A549 (cell line): ENCODE data around the gene CRYBA1. TPM values are rescaled to one million over a fixed set of nuclear protein-coding genes. Genes with fewer than 3 reads are reported as not detected.

Experiments used
- ATAC-seq, 2 experiments: fragments of 200-7000 bp in 1 of 2; fragments of >200 bp in 1 of 2; cut with Nextera tagmentation in 1 of 2; cut with Tn5 transposase in 1 of 2; 3 replicates each; pipeline versions ENCODE4 v1.8.0 to v1.9.1; 2018 to 2020; ENCODE audit warnings: mild to moderate bottlenecking in 1 of 2, moderate library complexity in 1 of 2
- CTCF ChIA-PET: fragments of 300-600 bp; sonication (Branson Sonifier 250); formaldehyde crosslinking; extraction: SDS; loops from one replicate; lab custom pipeline; 2021; ENCODE audit warnings: antibody characterized with exemption, inconsistent platforms; lab: Yijun Ruan, JAX
- POLR2A ChIA-PET: fragments of 350-600 bp; formaldehyde crosslinking; extraction: SDS; loops from one replicate; lab custom pipeline; 2021; ENCODE audit warnings: antibody characterized with exemption, inconsistent platforms; lab: Yijun Ruan, JAX
- DNase-seq, 2 experiments: peaks; one replicate each; pipeline versions ENCODE4 v3.0.0 to v3.0.0-alpha.2; 2011 to 2016; ENCODE audit warnings: low read depth in 1 of 2, low spot score in 1 of 2
- FAIRE-seq: peaks from 2 replicates; lab custom pipeline; 2011; peaks lifted over from hg19 to GRCh38; lab: Jason Lieb, UNC
- H3K27ac ChIP-seq, 2 experiments: fragments of >200 bp; sonication (Bioruptor Twin); formaldehyde crosslinking; 3 replicates each; pipeline ENCODE4 v1.5.1; 2016 to 2017
- H3K4me1 ChIP-seq: fragments of >200 bp; sonication (Bioruptor Twin); formaldehyde crosslinking; 3 replicates; pipeline ENCODE4 v1.6.1; 2016
- H3K4me2 ChIP-seq: fragments of >200 bp; sonication (Bioruptor Twin); formaldehyde crosslinking; 3 replicates; pipeline ENCODE4 v1.6.1; 2016
- H3K4me3 ChIP-seq: fragments of >200 bp; sonication (Bioruptor Twin); formaldehyde crosslinking; 3 replicates; pipeline ENCODE4 v1.5.1; 2016
- H3K9me3 ChIP-seq: fragments of >200 bp; sonication (Bioruptor Twin); formaldehyde crosslinking; 3 replicates; pipeline ENCODE4 v1.6.1; 2016
- BCL3 ChIP-seq: fragments of >200 bp; sonication (Bioruptor Twin); formaldehyde crosslinking; IDR thresholded peaks from 3 replicates; pipeline ENCODE4 v1.6.1; 2016
- BHLHE40 ChIP-seq: IDR thresholded peaks from 2 replicates; pipeline ENCODE4 v1.6.1; 2012; ENCODE audit warnings: low read depth, low read length, inconsistent platforms
- EP300 ChIP-seq, 2 experiments: fragments of >200 bp; sonication (Bioruptor Twin); formaldehyde crosslinking; IDR thresholded peaks; 2 replicates in 1 of 2; 3 replicates in 1 of 2; pipeline ENCODE4 v1.6.1; 2016 to 2017
- FOSL2 ChIP-seq, 2 experiments: fragments of 450-650 bp in 1 of 2; fragments of >200 bp in 1 of 2; sonication (Bioruptor Twin) in 1 of 2; formaldehyde crosslinking; IDR thresholded peaks; 2 replicates each; pipeline versions ENCODE4 v1.5.0 to v1.6.1; 2016 to 2020; ENCODE audit warnings: mild to moderate bottlenecking in 1 of 2, moderate library complexity in 1 of 2
- HOXB13 ChIP-seq: fragments of 250-450 bp; sonication (Bioruptor Pico); IDR thresholded peaks from 2 replicates; pipeline ENCODE4 v1.5.0; 2020; ENCODE audit warnings: low read depth, mild to moderate bottlenecking, moderate library complexity
- JUNB ChIP-seq: fragments of >200 bp; sonication (Bioruptor Twin); formaldehyde crosslinking; IDR thresholded peaks from 2 replicates; pipeline ENCODE4 v1.6.1; 2016
- MAFK ChIP-seq: fragments of 450-650 bp; IDR thresholded peaks from 2 replicates; pipeline ENCODE4 v1.6.1; 2014; ENCODE audit not compliant: partially characterized antibody
- MAX ChIP-seq: IDR thresholded peaks from 2 replicates; pipeline ENCODE4 v1.6.1; 2012
- NPAS2 ChIP-seq: fragments of 250-450 bp; sonication (Bioruptor Pico); IDR thresholded peaks from 2 replicates; pipeline ENCODE4 v1.8.0; 2022; ENCODE audit warnings: mild to moderate bottlenecking, moderate library complexity, borderline replicate concordance
- PHF8 ChIP-seq: fragments of 200-600 bp; sonication (generic); IDR thresholded peaks from 2 replicates; pipeline ENCODE4 v1.6.1; 2016; ENCODE audit warnings: low read depth, mild to moderate bottlenecking, antibody characterized with exemption, moderate library complexity, borderline replicate concordance
- POLR2AphosphoS2 ChIP-seq: conservative IDR thresholded peaks from 2 replicates; pipeline ENCODE4 v1.6.1; 2012; ENCODE audit warnings: low read length, improper control_type of control experiment, inconsistent platforms
- RAD21 ChIP-seq, 2 experiments: fragments of >200 bp in 1 of 2; sonication (Bioruptor Twin) in 1 of 2; formaldehyde crosslinking in 1 of 2; IDR thresholded peaks in 1 of 2; conservative IDR thresholded peaks in 1 of 2; 2 replicates in 1 of 2; 3 replicates in 1 of 2; pipeline ENCODE4 v1.6.1; 2012 to 2018; ENCODE audit warnings: inconsistent platforms in 1 of 2
- RCOR1 ChIP-seq: fragments of 150-350 bp; IDR thresholded peaks from 2 replicates; pipeline ENCODE4 v1.6.1; 2014; ENCODE audit warnings: antibody characterized with exemption, low read length, low read depth
- RNF2 ChIP-seq: fragments of 200-600 bp; sonication (generic); IDR thresholded peaks from 2 replicates; pipeline ENCODE4 v1.6.1; 2016; ENCODE audit warnings: low read depth, mild to moderate bottlenecking, antibody characterized with exemption, moderate library complexity, borderline replicate concordance
- TFCP2L1 ChIP-seq: fragments of 250-450 bp; sonication (Bioruptor Pico); IDR thresholded peaks from 2 replicates; pipeline ENCODE4 v1.5.0; 2021; ENCODE audit warnings: mild to moderate bottlenecking
- TP53 ChIP-seq: fragments of 250-450 bp; sonication (Bioruptor Pico); IDR thresholded peaks from 2 replicates; pipeline ENCODE4 v1.5.0; 2021; ENCODE audit warnings: mild to moderate bottlenecking, moderate library complexity
- WGBS: methylation state at CpG from one replicate; pipeline ENCODE4 v1.1.6; 2017; ENCODE audit errors: missing lambda C conversion rate; 5-methylcytosine and 5-hydroxymethylcytosine counted together
- polyA plus RNA-seq, 4 experiments: library from polyadenylated mRNA; depleted of rRNA in 3 of 4; stranded (reverse); fragments of >200 nt; fragmentation: RNase III in 1 of 4; extraction: RNeasy Plus Mini Kit Qiagen cat#74134 plus additional on column Dnase treatment in 1 of 4; gene quantifications; 2 replicates in 3 of 4; 3 replicates in 1 of 4; pipeline ENCODE4 v1.2.3, GENCODE V29; 2011 to 2017
- TF ChIP-seq, protein P1 (sequence below): fragments of >200 bp; sonication (Bioruptor Twin); formaldehyde crosslinking; IDR thresholded peaks from 3 replicates; pipeline ENCODE4 v1.5.1; 2016
- TF ChIP-seq, protein P2 (sequence below): fragments of >200 bp; sonication (Bioruptor Twin); formaldehyde crosslinking; IDR thresholded peaks from 2 replicates; pipeline ENCODE4 v1.6.1; 2016

Gene CRYBA1
- polyA plus RNA-seq, 2 of the 4 experiments (the other 2 are of a cell fraction) = 0.10 to 0.12 TPM

DNA sequence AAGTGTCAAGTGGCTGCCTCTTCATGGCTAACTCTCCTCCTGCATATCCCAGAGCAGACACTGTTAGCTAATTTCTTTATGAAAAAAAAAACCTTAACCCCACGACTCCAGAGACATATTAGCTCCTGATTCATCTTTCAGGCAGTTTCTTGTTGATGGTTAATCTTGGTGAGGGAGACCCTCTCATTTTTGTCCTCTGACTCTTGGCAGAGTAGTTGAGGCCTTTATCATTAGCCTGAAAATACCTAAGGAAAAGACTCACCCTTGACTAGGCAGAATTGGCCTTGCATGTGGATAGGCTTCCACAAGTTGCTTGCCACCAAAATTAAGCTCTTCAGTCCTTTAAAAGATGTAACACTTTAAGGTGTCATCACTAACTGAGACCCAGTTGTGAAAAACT is 4.0 kb downstream of the CRYBA1 start:
- ChIA-PET POLR2A (interaction anchor here (0.7 to 2.4 kb wide), 3 partner anchors 10 to 82 kb away, joined by 3 to 7 read pairs (median 4); partner anchors contain the start of gene NUFIP2), CTCF (interaction anchor here (0.6 to 5.2 kb wide), 23 partner anchors 8 to 487 kb away, joined by 3 to 76 read pairs (median 5); partner anchors contain the start of gene MYO18A)
- peak in 1 of 2 experiments; percentile 8; a peak in 2 of 6 replicates for ATAC-seq

GRCh38 chr17:29251184-29251583 is 4.5 kb downstream of the CRYBA1 start:
- peak overlapping the region in 1 of 2 experiments; percentile 9; a peak in 3 of 6 replicates for H3K27ac ChIP-seq
- ATAC-seq = no peak
- CTCF ChIA-PET = interaction anchor here (0.6 to 5.2 kb wide), 24 partner anchors 11 to 488 kb away, joined by 3 to 76 read pairs (median 4); partner anchors contain the start of gene MYO18A
- no peak overlapping the region for H3K4me3 ChIP-seq
- 86% methylated on average over 2 of the region's 2 CpGs for WGBS
- no peaks in the 10 kb centered on the region for H3K9me3 ChIP-seq
- TF ChIP-seq, protein P1, sequence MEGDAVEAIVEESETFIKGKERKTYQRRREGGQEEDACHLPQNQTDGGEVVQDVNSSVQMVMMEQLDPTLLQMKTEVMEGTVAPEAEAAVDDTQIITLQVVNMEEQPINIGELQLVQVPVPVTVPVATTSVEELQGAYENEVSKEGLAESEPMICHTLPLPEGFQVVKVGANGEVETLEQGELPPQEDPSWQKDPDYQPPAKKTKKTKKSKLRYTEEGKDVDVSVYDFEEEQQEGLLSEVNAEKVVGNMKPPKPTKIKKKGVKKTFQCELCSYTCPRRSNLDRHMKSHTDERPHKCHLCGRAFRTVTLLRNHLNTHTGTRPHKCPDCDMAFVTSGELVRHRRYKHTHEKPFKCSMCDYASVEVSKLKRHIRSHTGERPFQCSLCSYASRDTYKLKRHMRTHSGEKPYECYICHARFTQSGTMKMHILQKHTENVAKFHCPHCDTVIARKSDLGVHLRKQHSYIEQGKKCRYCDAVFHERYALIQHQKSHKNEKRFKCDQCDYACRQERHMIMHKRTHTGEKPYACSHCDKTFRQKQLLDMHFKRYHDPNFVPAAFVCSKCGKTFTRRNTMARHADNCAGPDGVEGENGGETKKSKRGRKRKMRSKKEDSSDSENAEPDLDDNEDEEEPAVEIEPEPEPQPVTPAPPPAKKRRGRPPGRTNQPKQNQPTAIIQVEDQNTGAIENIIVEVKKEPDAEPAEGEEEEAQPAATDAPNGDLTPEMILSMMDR = no peak
- TF ChIP-seq, protein P2, sequence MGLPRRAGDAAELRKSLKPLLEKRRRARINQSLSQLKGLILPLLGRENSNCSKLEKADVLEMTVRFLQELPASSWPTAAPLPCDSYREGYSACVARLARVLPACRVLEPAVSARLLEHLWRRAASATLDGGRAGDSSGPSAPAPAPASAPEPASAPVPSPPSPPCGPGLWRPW = no peak
- H3K4me1 ChIP-seq = peaks cover 23% of the 10 kb centered on the region
- POLR2A ChIA-PET = interaction anchor here (0.6 to 2.4 kb wide), 4 partner anchors 10 to 81 kb away, joined by 3 to 7 read pairs (median 4); partner anchors contain the start of gene NUFIP2
- no peak overlapping the region for H3K4me2 ChIP-seq
- no peak for DNase-seq
- FAIRE-seq = no peak

More for the DNA sequence above, 4.0 kb downstream of the CRYBA1 start:
- Histone ChIP-seq H3K9me3 (no peaks in the 10 kb centered on the region), H3K4me3 (no peak overlapping the region), H3K4me1 (peaks cover 17% of the 10 kb centered on the region), H3K27ac (peak overlapping the region in 1 of 2 experiments; percentile 49; a peak in 4 of 6 replicates), H3K4me2 (no peak overlapping the region)
- DNase-seq (peak in 1 of 2 experiments; percentile 24), FAIRE-seq (no peak)
- 16% methylated on average over 1 of the region's 1 CpG for WGBS
- no peak for TF ChIP-seq MAFK
- no peak for TF ChIP-seq POLR2AphosphoS2
- no peak for TF ChIP-seq PHF8
- no peak for TF ChIP-seq BCL3
- TF ChIP-seq TP53 (CRISPR knock-in tag) = no peak
- no peak for TF ChIP-seq FOSL2 (IDR thresholded peaks at IDR 0.05)
- TF ChIP-seq FOSL2 (CRISPR knock-in tag; IDR thresholded peaks at IDR 0.05) = no peak
- TF ChIP-seq JUNB = no peak
- no peak for TF ChIP-seq NPAS2 (CRISPR knock-in tag)
- TF ChIP-seq BHLHE40 = no peak
- TF ChIP-seq HOXB13 = no peak
- no peak for TF ChIP-seq TFCP2L1
- no peak for TF ChIP-seq MAX
- TF ChIP-seq RAD21 (conservative IDR thresholded peaks at IDR 0.05 in 1 of 2, IDR thresholded peaks at IDR 0.05 in 1 of 2) = no peak
- TF ChIP-seq RCOR1 = no peak
- TF ChIP-seq EP300 (IDR thresholded peaks at IDR 0.05) = no peak
- no peak for TF ChIP-seq RNF2
